HG03045 (cell line): Measurements from ENCODE around the gene GNAI3.
A peak's percentile ranks its signal among the peaks of the same experiment; 100 is the strongest.

ENCODE experiments used
- ATAC-seq: cut with Tn5 transposase; IDR thresholded peaks from one replicate; pipeline ENCODE4 v1.9.1; 2021; ENCODE audit warnings: mild to moderate bottlenecking, moderate library complexity; ENCODE audit not compliant: unreplicated experiment

Gene GNAI3

GRCh38 chr1:109523706-109524105 lies 24.7 kb upstream of the GNAI3 start:
- ATAC-seq, result no peak

GRCh38 chr1:109527098-109527811 lies 21.2 kb upstream of the GNAI3 start:
- ATAC-seq, result peak; percentile 52

DNA sequence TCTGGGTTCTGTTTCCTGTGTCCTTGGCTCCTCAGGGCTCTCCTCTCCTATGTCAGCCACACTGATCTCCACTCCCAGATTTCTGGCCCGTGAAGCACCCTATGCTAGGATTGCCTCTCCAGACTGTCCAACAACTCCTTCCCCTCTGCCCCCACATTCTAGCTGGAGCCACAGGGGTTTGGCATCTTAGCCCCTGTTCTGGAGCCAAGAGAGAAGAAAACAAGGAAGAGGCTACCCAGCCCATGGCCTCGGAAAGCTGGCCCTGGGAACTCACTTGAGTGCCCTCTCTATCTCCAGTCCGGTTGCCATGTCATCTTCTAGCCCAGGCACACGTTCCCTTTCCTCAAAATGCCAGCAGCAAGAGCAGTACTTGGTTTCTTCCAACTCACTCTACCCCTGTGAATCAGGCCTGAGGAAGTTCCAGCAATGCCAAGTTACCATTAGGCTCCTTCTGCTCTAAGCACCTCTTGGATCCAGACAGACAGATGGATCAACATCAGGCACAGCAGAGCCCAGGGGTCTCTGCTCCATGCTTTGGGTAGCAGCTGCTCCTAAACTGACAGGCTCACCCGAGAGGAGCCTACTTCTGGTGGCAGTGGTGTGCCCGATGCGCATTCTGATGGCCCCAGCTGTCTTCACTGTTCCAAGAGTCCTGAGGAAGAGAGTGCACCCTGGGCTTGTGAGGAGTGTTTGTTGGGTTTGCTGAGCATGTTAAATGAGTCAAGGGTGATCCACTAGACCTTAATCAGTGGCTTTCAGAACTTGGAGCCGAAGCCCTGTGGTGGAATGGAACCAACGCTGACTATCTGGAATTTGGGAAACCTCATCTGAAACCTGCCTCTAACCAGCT lies 20.3 kb upstream of the GNAI3 start:
- no peak for ATAC-seq

DNA sequence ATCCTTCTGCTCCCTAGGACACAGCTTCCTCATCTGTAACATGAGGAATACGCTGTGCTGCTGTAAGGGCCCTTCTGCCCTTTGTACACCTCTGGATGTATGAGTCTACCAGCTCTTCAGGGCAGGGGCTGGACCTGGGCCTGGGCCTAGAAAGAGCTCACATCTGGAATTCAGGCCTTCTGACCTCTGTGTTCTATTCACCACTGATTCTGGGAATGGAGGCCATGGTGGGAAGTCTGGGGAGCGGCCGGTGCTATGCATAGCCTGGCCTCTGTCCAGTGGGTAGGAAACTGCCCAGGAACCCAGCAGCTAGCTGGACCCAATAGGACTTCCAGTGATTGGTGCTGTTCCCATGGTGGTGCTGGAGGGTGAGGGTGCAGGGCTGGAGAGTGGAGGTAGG lies 19.7 kb upstream of the GNAI3 start:
- ATAC-seq, result no peak

DNA sequence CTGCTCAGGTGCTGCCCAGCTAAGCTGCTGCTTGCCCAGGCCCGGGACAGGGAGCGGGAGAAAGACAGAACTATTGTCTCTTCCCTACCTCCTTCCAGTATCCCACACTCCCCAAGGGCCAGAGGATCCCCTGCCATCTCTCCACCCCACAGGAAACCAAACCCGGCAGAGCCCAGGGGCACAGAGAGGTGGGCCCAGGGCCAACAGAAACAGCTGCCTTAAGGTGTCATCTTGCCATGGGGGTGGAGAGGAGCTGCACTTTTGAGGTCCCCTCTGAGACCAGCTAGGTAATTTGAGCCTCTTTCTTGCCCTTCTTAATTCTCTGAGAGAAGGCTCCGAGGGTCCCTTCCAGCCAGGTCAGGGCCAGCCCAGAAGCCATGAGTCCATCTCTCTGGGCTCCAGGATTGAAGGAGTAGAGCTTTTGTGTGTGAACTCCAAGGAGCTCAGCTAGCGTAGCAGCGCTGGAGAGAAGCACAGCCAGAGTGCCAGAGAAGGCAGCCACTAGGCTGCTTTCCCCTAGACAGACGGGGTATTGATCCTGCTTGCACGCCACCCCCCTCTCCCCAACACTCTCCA lies 18.4 kb upstream of the GNAI3 start:
- ATAC-seq, result no peak

GRCh38 chr1:109530457-109531087 lies 17.8 kb upstream of the GNAI3 start:
- ATAC-seq, result no peak

DNA sequence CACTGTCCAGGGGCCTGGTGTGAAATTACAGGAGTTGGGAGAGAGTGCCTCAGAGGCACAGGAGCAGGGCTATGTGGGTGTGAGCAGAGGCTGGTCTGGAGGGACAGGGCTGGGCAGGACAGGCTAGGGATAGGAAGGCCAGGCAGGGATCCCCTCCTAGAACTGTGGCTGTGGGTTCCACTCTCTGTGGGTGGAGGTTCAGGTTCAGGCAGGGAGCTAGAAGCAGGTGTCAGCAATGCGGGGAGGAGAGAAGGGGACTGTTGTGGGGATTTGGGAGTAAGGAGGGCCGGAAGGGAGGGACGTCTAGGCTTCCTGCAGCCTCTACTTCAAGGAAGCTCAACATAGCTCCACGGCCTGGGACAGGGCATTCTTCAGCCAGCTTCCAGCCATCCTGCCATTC lies 17.0 kb upstream of the GNAI3 start:
- ATAC-seq, result no peak

- no peak for ATAC-seq
Observed at GRCh38 chr1:109531826-109532364, 16.5 kb upstream of the GNAI3 start.

- peak; percentile 68 for ATAC-seq
Observed at GRCh38 chr1:109532365-109533136, 15.9 kb upstream of the GNAI3 start.

DNA sequence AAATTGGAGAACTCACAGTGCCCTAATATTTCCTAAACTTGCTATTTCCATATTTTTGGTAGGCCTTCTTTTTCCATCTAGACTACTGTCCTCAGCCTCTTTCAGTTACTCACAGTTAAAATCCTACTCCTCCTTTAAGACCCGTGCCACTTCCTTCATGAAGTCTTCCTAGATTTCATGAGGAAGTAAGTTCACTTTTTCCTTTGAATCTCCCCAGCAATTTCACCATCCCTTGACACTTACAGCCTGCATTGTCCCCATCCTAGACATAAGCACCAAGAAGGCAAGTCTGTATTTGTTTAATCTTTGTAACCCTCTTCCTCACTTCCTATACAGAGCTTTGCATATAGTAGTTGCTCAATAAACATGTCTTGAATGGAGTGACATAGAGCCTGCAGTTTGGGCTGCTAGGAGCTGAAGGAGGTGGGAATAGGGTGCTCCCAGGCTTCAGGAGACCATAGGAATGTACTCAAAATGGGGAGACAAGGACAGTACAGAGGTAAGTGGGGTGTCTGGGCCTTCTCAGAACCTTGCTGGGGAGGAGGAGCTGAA lies 14.0 kb upstream of the GNAI3 start:
- no peak for ATAC-seq

- ATAC-seq, result no peak
Observed at GRCh38 chr1:109535481-109535880, 12.9 kb upstream of the GNAI3 start.

DNA sequence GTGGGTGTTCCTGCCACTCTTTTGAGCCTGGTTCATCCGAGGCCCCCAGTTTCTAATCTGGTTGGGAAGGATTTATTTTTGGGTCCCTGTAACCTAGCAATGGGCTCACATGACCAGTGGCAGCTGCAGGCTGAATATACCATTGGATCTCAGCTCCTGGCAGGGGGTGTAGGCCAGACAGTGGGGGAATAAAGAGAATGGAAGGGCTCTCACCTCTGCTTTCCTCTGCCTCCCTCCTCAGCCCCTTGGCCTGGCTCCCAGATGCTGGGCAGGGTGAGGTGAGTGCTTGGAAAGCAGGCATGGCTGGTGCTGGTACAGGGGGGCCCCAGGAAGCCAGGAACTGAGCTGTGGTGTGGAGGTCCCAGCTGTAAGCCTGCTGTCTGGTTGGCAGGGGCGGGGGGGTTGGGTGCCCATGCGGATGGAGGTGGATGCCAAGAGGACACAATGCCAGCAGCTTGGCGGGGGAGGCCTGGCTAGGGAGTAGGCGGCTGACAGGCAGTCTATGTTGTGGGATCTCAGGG lies 12.4 kb upstream of the GNAI3 start:
- no peak for ATAC-seq

DNA sequence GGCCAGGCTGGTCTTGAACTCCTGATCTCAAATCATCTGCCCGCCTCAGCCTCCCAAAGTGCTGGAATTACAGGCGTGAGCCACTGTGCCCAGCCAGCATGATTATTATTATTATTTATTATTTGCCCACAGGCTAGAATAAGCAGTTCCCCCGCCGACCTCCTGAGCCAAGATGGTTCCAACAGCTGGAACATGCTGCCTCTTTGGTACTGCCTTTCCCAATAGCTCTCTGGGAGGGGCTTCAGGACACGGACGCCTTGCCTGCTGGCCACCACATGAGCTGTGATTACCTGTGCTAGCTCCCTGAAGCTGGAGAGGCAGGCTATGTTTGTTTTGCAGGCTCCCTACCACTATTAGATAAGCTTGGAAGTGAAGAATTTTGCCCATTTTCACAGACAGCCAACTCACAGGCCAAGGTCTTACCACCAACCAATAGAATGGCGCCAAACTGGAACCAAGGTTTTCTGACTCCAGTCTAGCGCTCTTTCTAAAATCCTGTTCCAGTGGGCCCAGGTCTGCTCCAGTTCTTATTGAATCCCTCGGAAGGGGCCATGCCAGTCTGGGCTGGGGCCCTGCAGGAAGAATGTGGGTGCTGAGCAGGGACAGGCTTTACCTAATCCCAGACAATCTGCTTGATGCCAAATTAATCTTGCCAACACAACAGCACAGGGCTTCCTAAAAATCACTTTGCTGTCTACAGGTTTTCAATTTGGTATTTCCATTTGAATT lies 10.8 kb upstream of the GNAI3 start:
- no peak for ATAC-seq

DNA sequence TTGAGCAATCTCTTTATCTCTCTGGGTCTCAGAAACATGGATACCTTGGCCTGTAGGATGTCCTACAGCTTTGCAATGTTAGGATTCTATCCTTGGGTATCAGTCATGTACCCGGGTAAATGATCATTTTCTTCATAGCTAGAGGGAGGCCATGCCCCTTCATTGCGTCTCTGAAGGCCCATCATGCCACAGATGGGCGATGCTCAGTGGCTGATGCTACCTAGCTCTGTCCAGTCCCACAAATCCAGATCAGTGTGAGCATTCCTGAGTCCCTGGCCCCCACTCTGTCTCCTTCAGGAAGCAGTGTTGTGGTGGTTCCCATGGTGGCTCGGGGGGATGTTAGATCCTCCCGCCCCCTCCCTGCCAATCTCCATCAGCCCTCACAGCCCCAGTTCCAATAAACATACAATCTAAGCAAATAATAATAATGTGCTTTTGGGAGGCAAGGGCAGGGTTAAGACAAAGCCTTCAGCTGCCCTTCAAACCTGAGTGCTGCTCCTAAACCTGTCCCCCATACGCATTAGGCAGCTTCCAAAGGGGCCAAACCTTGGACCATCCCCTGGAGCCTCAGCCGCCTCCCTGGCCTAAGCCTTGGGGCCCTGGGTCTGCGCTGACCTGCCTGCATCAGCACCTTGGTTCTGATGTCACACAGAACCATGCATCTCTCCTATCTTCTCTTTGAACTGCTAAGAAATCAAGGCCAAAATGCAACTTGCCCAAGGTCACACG lies 9.4 kb upstream of the GNAI3 start:
- ATAC-seq, result no peak

GRCh38 chr1:109539676-109540075 lies 8.7 kb upstream of the GNAI3 start, which contains the start of gene GPR61:
Gene GPR61 (plus strand): TSS chr1:109539872. CDS start chr1:109543023, 3,151 bp downstream.
- ATAC-seq, result no peak

DNA sequence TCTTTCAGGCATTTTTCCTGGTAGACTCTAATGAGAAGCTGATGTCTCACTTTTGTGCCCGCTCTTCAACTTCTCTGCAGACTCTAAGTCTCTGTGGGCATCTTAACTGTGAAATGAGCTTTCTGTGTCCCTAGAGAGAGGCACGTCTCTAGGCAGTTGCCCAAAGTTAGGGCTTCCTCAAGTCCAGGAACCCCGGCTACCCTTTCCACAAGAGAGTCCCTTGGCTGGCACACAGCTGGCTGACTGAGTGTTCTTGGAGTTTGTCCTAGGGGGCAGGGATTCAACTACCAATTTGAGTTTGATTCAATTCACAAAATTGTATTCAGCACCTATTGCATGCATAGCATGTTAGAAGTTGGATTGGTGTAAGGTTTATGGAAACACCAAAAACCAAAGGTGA lies 7.3 kb upstream of the GNAI3 start:
- ATAC-seq, result no peak

DNA sequence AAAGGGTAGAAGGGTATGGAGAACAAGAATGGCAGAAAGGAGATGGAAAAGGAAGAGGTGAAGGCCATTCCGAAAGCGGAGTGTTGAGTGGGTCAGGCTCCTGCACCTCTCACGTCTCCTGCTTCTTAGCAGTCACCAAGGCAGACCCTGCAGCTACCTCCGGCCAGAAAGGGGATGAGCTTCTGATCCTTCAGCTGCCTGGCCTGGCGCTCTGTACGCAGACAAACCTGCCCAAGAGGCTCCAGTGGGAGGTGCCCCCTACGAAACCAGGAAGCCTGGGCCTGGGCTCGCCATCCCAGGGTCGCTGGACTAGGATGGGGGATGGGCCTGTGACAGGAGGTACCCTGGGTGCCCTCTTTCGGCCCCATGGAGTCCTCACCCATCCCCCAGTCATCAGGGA lies 5.8 kb upstream of the GNAI3 start:
- no peak for ATAC-seq

DNA sequence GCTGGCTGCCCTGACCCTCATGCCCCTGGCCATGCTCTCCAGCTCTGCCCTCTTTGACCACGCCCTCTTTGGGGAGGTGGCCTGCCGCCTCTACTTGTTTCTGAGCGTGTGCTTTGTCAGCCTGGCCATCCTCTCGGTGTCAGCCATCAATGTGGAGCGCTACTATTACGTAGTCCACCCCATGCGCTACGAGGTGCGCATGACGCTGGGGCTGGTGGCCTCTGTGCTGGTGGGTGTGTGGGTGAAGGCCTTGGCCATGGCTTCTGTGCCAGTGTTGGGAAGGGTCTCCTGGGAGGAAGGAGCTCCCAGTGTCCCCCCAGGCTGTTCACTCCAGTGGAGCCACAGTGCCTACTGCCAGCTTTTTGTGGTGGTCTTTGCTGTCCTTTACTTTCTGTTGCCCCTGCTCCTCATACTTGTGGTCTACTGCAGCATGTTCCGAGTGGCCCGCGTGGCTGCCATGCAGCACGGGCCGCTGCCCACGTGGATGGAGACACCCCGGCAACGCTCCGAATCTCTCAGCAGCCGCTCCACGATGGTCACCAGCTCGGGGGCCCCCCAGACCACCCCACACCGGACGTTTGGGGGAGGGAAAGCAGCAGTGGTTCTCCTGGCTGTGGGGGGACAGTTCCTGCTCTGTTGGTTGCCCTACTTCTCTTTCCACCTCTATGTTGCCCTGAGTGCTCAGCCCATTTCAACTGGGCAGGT lies 5.0 kb upstream of the GNAI3 start:
- ATAC-seq, result no peak
